HepG2 (cell line): ENCODE data around the gene SH3BP2. TPM values are rescaled to one million over a fixed set of nuclear protein-coding genes. Genes with fewer than 3 reads are reported as not detected.
A peak's percentile ranks its signal among the peaks of the same experiment; 100 is the strongest.

Source experiments
- ARNT ChIP-seq: fragments of 450-650 bp; IDR thresholded peaks from 2 replicates; pipeline ENCODE4 v1.6.1; 2017
- FOXC1 ChIP-seq: sonication (generic); formaldehyde crosslinking; IDR thresholded peaks from 2 replicates; pipeline ENCODE4 v1.8.0; 2022; ENCODE audit warnings: mild to moderate bottlenecking, missing genetic modification reagents, borderline replicate concordance
- GMEB1 ChIP-seq: sonication (generic); formaldehyde crosslinking; IDR thresholded peaks from 2 replicates; pipeline ENCODE4 v1.5.1; 2020; ENCODE audit warnings: missing genetic modification reagents, mild to moderate bottlenecking, borderline replicate concordance
- HIVEP1 ChIP-seq: sonication (generic); formaldehyde crosslinking; IDR thresholded peaks from 2 replicates; pipeline ENCODE4 v1.4.0; 2020; ENCODE audit warnings: mild to moderate bottlenecking, missing genetic modification reagents
- MAZ ChIP-seq, 2 experiments: sonication (generic) in 1 of 2; formaldehyde crosslinking in 1 of 2; IDR thresholded peaks; 2 replicates each; pipeline versions ENCODE4 v1.5.0 to v1.6.1; 2012 to 2020; ENCODE audit warnings: low read depth in 2 of 2, mild to moderate bottlenecking in 2 of 2, borderline replicate concordance in 1 of 2, improper control_type of control experiment in 1 of 2, low read length in 1 of 2, missing genetic modification reagents in 1 of 2, moderate library complexity in 1 of 2
- NFKBIZ ChIP-seq: IDR thresholded peaks from 2 replicates; pipeline ENCODE4 v1.6.1; 2018; ENCODE audit warnings: missing genetic modification reagents, missing compliant biosample characterization
- NFYC ChIP-seq: IDR thresholded peaks from 2 replicates; pipeline ENCODE4 v1.6.1; 2016; ENCODE audit warnings: missing genetic modification reagents, missing compliant biosample characterization
- NONO ChIP-seq, 2 experiments: fragments of 450-650 bp in 1 of 2; sonication (generic) in 1 of 2; formaldehyde crosslinking in 1 of 2; IDR thresholded peaks in 1 of 2; conservative IDR thresholded peaks in 1 of 2; 2 replicates each; pipeline versions ENCODE4 v1.6.1 to v1.8.0; 2017 to 2022; ENCODE audit warnings: mild to moderate bottlenecking in 1 of 2, missing genetic modification reagents in 1 of 2, moderate library complexity in 1 of 2
- PHF21A ChIP-seq: sonication (generic); formaldehyde crosslinking; IDR thresholded peaks from 2 replicates; pipeline ENCODE4 v1.5.0; 2020; ENCODE audit warnings: mild to moderate bottlenecking, missing genetic modification reagents
- RXRA ChIP-seq: sonication (generic); formaldehyde crosslinking; IDR thresholded peaks from 2 replicates; pipeline ENCODE4 v1.5.1; 2020; ENCODE audit warnings: missing genetic modification reagents
- SAP130 ChIP-seq: IDR thresholded peaks from 2 replicates; pipeline ENCODE4 v1.6.1; 2016; ENCODE audit warnings: low read depth
- SIN3B ChIP-seq: fragments of 150-350 bp; IDR thresholded peaks from 2 replicates; pipeline ENCODE4 v1.6.1; 2014; ENCODE audit warnings: low read length
- ZNF143 ChIP-seq: sonication (generic); formaldehyde crosslinking; IDR thresholded peaks from 2 replicates; pipeline ENCODE4 v1.4.0; 2020; ENCODE audit warnings: missing genetic modification reagents
- ZNF263 ChIP-seq: sonication (generic); formaldehyde crosslinking; IDR thresholded peaks from 2 replicates; pipeline ENCODE4 v1.4.0; 2020; ENCODE audit warnings: missing genetic modification reagents
- ZNF567 ChIP-seq: sonication (generic); formaldehyde crosslinking; IDR thresholded peaks from 2 replicates; pipeline ENCODE4 v1.8.1; 2023; ENCODE audit warnings: mild to moderate bottlenecking, missing genetic modification reagents, borderline replicate concordance
- ZNF598 ChIP-seq: sonication (generic); formaldehyde crosslinking; IDR thresholded peaks from 2 replicates; pipeline ENCODE4 v1.5.1; 2020; ENCODE audit warnings: mild to moderate bottlenecking, missing genetic modification reagents, borderline replicate concordance
- ZSCAN25 ChIP-seq: sonication (generic); formaldehyde crosslinking; IDR thresholded peaks from 2 replicates; pipeline ENCODE4 v1.8.0; 2022; ENCODE audit warnings: mild to moderate bottlenecking, missing genetic modification reagents
- polyA plus RNA-seq, 8 experiments: library from polyadenylated mRNA; depleted of rRNA in 3 of 8; stranded (reverse) in 7 of 8; unstranded in 1 of 8; fragments of >200 nt; fragmentation: Illumina TruSeq in 4 of 8; extraction: Trizol in 4 of 8; gene quantifications; 2 replicates each; pipeline versions ENCODE4 v1.2.1 to v1.2.3, GENCODE V29; 2011 to 2016; ENCODE audit warnings: low read depth in 4 of 8, missing spikeins in 1 of 8, mixed read lengths in 1 of 8; ENCODE audit not compliant: insufficient read depth in 1 of 8
- total RNA-seq, 5 experiments: library from RNA; depleted of rRNA; stranded (reverse); fragments of >200 nt; fragmentation: Illumina TruSeq; extraction: Trizol; gene quantifications; 2 replicates each; pipeline ENCODE4 v1.2.3, GENCODE V29; 2016; ENCODE audit warnings: low read depth in 1 of 5
- TF ChIP-seq, protein P1 (sequence below): IDR thresholded peaks from 2 replicates; pipeline ENCODE4 v1.6.1; 2016; ENCODE audit warnings: missing genetic modification reagents, missing compliant biosample characterization
- TF ChIP-seq, protein P2 (sequence below): sonication (generic); formaldehyde crosslinking; IDR thresholded peaks from 2 replicates; pipeline ENCODE4 v1.4.0; 2020; ENCODE audit warnings: missing genetic modification reagents
- TF ChIP-seq, protein P3 (sequence below): sonication (generic); formaldehyde crosslinking; IDR thresholded peaks from 2 replicates; pipeline ENCODE4 v1.5.1; 2020; ENCODE audit warnings: mild to moderate bottlenecking, missing genetic modification reagents

Gene SH3BP2
- total and polyA plus RNA-seq, 2 of the 13 experiments (the other 11 are each of a cell fraction or from before 2014, with no cell fraction given) = 16.9 to 34.5 TPM

GRCh38 chr4:2843263-2843940 lies 50.5 kb downstream of the SH3BP2 start, which contains the start of gene ADD1 (continued):
- 0 out of 2 replicates have a peak, but pooled peaks have one; percentile 63 for TF ChIP-seq GMEB1
- TF ChIP-seq HIVEP1 (CRISPR knock-in tag) = no peak
- peak; percentile 76 for TF ChIP-seq PHF21A
- TF ChIP-seq ZNF567 (CRISPR knock-in tag) = peak; percentile 72; the same call in 1 of the 2 replicates
- peak; percentile 67; the same call in 1 of the 2 replicates for TF ChIP-seq ZSCAN25
- peak; percentile 29; the same call in 1 of the 2 replicates for TF ChIP-seq RXRA (CRISPR knock-in tag)
- 0 out of 2 replicates have a peak, but pooled peaks have one; percentile 74 for TF ChIP-seq ZNF598
- TF ChIP-seq SAP130 (CRISPR knock-in tag) = peak; percentile 76
- no peak for TF ChIP-seq ARNT
- TF ChIP-seq FOXC1 (CRISPR knock-in tag) = 0 out of 2 replicates have a peak, but pooled peaks have one; percentile 12
- TF ChIP-seq ZNF263 = no peak
- peak; percentile 94 for TF ChIP-seq NFYC (CRISPR knock-in tag)
- peak; percentile 33; the same call in 1 of the 2 replicates for TF ChIP-seq ZNF143
- TF ChIP-seq NONO (IDR thresholded peaks at IDR 0.05) = no peak
- peak; percentile 74; the same call in 1 of the 2 replicates for TF ChIP-seq NONO (CRISPR knock-in tag; conservative IDR thresholded peaks at IDR 0.05)
- TF ChIP-seq SIN3B = no peak
- TF ChIP-seq MAZ (IDR thresholded peaks at IDR 0.05; ENCODE audit: borderline replicate concordance, low read depth, low read length) = peak; percentile 97
- TF ChIP-seq MAZ (CRISPR knock-in tag; IDR thresholded peaks at IDR 0.05; ENCODE audit: low read depth) = peak; percentile 87
- TF ChIP-seq, protein P1, sequence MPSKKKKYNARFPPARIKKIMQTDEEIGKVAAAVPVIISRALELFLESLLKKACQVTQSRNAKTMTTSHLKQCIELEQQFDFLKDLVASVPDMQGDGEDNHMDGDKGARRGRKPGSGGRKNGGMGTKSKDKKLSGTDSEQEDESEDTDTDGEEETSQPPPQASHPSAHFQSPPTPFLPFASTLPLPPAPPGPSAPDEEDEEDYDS (CRISPR knock-in tag) = peak; percentile 47; the same call in 1 of the 2 replicates
- TF ChIP-seq NFKBIZ (CRISPR knock-in tag) = no peak
- TF ChIP-seq, protein P2, sequence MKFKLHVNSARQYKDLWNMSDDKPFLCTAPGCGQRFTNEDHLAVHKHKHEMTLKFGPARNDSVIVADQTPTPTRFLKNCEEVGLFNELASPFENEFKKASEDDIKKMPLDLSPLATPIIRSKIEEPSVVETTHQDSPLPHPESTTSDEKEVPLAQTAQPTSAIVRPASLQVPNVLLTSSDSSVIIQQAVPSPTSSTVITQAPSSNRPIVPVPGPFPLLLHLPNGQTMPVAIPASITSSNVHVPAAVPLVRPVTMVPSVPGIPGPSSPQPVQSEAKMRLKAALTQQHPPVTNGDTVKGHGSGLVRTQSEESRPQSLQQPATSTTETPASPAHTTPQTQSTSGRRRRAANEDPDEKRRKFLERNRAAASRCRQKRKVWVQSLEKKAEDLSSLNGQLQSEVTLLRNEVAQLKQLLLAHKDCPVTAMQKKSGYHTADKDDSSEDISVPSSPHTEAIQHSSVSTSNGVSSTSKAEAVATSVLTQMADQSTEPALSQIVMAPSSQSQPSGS (CRISPR knock-in tag) = no peak
- TF ChIP-seq, protein P3, sequence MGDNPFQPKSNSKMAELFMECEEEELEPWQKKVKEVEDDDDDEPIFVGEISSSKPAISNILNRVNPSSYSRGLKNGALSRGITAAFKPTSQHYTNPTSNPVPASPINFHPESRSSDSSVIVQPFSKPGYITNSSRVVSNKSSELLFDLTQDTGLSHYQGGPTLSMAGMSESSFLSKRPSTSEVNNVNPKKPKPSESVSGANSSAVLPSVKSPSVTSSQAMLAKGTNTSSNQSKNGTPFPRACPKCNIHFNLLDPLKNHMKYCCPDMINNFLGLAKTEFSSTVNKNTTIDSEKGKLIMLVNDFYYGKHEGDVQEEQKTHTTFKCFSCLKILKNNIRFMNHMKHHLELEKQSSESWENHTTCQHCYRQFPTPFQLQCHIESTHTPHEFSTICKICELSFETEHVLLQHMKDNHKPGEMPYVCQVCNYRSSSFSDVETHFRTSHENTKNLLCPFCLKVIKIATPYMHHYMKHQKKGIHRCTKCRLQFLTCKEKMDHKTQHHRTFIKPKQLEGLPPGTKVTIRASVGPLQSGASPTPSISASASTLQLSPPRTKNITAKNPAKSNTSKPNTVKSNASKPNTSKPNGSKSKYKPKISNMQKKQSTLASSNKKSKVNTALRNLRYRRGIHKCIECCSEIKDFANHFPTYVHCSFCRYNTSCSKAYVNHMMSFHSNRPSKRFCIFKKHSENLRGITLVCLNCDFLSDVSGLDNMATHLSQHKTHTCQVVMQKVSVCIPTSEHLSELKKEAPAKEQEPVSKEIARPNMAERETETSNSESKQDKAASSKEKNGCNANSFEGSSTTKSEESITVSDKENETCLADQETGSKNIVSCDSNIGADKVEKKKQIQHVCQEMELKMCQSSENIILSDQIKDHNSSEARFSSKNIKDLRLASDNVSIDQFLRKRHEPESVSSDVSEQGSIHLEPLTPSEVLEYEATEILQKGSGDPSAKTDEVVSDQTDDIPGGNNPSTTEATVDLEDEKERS (CRISPR knock-in tag) = peak; percentile 82; the same call in 1 of the 2 replicates
